Measurements from ENCODE around the gene ACTMAP. TPM values are rescaled to one million over a fixed set of nuclear protein-coding genes. Genes with fewer than 3 reads are reported as not detected.

Gene ACTMAP
- total and polyA plus RNA-seq, 5 donors from 2014 or later: 2.1 to 5.5 (median 3.1) TPM

GRCh38 chr19:40758491-40758890, 8.2 kb upstream of the ACTMAP start:
- Mint-ChIP-seq H3K27me3 (no peaks in the 10 kb centered on the region), H3K4me1 (peaks cover 12 to 56% (median 28%) of the 10 kb centered on the region in 4 donors), H3K9me3 (no peaks in the 10 kb centered on the region), H3K4me3 (no peak overlapping the region), H3K27ac (peak overlapping the region in 1 of 3 donors; percentile 41), H3K36me3 (peaks cover 49% of the 10 kb centered on the region)
- H3K4me1 ChIP-seq (ENCODE audit: control insufficient read depth, insufficient read depth, low read length, poor library complexity, severe bottlenecking): peaks cover 38% of the 10 kb centered on the region
- H3K36me3 ChIP-seq (ENCODE audit: control insufficient read depth, insufficient read depth, low read length): peaks cover 68% of the 10 kb centered on the region
- DNase-seq (no peak), ATAC-seq (ENCODE audit: low read depth in 2 of 2) (no peak)
- no peaks in the 10 kb centered on the region for H3K9me3 ChIP-seq (ENCODE audit: control insufficient read depth in 2 of 2, low read length in 2 of 2)
- H3K27ac ChIP-seq (ENCODE audit: insufficient read depth, low read length, poor library complexity, severe bottlenecking): no peak overlapping the region
- no peaks in the 10 kb centered on the region for H3K27me3 ChIP-seq (ENCODE audit: control insufficient read depth, insufficient read depth, low read length)
- no peak overlapping the region for H3K4me3 ChIP-seq (ENCODE audit: low read depth, low read length)

DNA sequence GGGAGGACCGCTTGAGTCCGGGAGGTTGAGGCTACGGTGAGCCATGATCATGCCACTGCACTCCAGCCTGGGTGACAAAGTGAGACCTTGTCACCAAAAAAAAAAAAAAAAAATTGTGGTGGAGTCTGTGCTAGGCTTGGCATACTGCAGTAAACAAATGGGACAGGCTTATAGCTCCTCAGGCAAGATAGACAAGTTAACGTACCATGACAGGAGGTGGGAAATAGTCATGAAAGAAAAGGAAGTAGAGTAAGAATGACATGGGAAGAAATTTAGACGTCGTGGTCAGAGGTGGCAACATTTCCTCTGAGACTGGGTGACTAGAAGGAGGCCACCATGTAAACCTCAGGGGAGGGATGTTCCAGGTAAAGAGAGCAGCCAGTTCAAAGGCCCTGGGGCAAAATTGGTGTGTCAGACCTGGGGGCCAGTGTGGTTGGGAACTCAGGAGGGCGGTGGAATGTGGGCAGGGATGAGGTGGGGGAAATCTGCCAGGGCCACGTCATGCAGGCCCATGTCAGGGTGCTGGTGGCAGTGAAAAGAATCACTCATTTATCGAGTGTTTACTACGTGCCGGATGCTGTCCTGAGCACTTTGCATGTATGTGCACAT, 6.3 kb upstream of the ACTMAP start:
- no peak overlapping the region for H3K27ac ChIP-seq (ENCODE audit: insufficient read depth, low read length, poor library complexity, severe bottlenecking)
- no peaks in the 10 kb centered on the region for H3K27me3 ChIP-seq (ENCODE audit: control insufficient read depth, insufficient read depth, low read length)
- peaks cover 57% of the 10 kb centered on the region for H3K4me1 ChIP-seq (ENCODE audit: control insufficient read depth, insufficient read depth, low read length, poor library complexity, severe bottlenecking)
- no peak for DNase-seq
- H3K4me3 ChIP-seq (ENCODE audit: low read depth, low read length): peak overlapping the region; percentile 4
- H3K4me1 Mint-ChIP-seq: peaks cover 16 to 65% (median 35%) of the 10 kb centered on the region in 4 donors
- ATAC-seq (ENCODE audit: low read depth in 2 of 2): no peak
- H3K9me3 ChIP-seq (ENCODE audit: control insufficient read depth in 2 of 2, low read length in 2 of 2): no peaks in the 10 kb centered on the region
- peaks cover 39% of the 10 kb centered on the region for H3K36me3 Mint-ChIP-seq
- peaks cover 49% of the 10 kb centered on the region for H3K36me3 ChIP-seq (ENCODE audit: control insufficient read depth, insufficient read depth, low read length)
- no peaks in the 10 kb centered on the region for H3K9me3 Mint-ChIP-seq
- peak overlapping the region in 2 of 3 donors; percentile 62 to 88 for H3K27ac Mint-ChIP-seq
- H3K4me3 Mint-ChIP-seq: peak overlapping the region in 3 of 4 donors; percentile 59 to 88 (median 70)
- H3K27me3 Mint-ChIP-seq: no peaks in the 10 kb centered on the region

DNA sequence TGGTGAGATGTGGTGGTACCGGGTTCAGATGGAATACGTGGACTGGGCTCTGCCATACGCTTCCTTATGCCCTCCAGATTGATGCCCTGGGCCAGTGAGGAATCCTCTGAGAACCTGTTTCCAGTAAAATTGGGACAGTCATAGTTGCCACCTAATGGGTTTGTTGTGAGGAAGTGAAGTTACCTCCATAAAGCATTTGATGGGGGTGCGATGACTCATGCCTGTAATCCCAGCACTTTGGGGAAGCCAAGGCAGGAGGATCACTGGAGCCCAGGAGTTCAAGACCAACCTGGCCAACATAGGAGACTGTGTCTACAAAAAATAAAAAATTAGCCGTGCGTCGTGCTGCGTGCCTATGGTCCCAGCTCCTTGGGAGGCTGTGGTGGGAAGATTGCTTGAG, 5.5 kb upstream of the ACTMAP start:
- ATAC-seq (ENCODE audit: low read depth in 2 of 2): no peak
- Histone ChIP-seq H3K4me1 (ENCODE audit: control insufficient read depth, insufficient read depth, low read length, poor library complexity, severe bottlenecking) (peaks cover 63% of the 10 kb centered on the region), H3K27ac (ENCODE audit: insufficient read depth, low read length, poor library complexity, severe bottlenecking) (no peak overlapping the region), H3K36me3 (ENCODE audit: control insufficient read depth, insufficient read depth, low read length) (peaks cover 41% of the 10 kb centered on the region), H3K9me3 (ENCODE audit: control insufficient read depth in 2 of 2, low read length in 2 of 2) (no peaks in the 10 kb centered on the region), H3K4me3 (ENCODE audit: low read depth, low read length) (peak overlapping the region; percentile 81), H3K27me3 (ENCODE audit: control insufficient read depth, insufficient read depth, low read length) (no peaks in the 10 kb centered on the region)
- Mint-ChIP-seq H3K9me3 (no peaks in the 10 kb centered on the region), H3K27ac (peak overlapping the region; percentile 62 to 80 (median 67)), H3K4me1 (peaks cover 16 to 69% (median 35%) of the 10 kb centered on the region in 4 donors), H3K27me3 (no peaks in the 10 kb centered on the region), H3K36me3 (peaks cover 35% of the 10 kb centered on the region), H3K4me3 (peak overlapping the region; percentile 70 to 91 (median 86))
- DNase-seq: no peak

GRCh38 chr19:40755248-40755624, 5.0 kb upstream of the ACTMAP start:
- ATAC-seq (ENCODE audit: low read depth in 2 of 2) (no peak), DNase-seq (no peak)
- peaks cover 63% of the 10 kb centered on the region for H3K4me1 ChIP-seq (ENCODE audit: control insufficient read depth, insufficient read depth, low read length, poor library complexity, severe bottlenecking)
- peaks cover 35% of the 10 kb centered on the region for H3K36me3 ChIP-seq (ENCODE audit: control insufficient read depth, insufficient read depth, low read length)
- H3K27ac ChIP-seq (ENCODE audit: insufficient read depth, low read length, poor library complexity, severe bottlenecking): peak overlapping the region; percentile 52
- Mint-ChIP-seq H3K36me3 (peaks cover 31% of the 10 kb centered on the region), H3K4me3 (peak overlapping the region; percentile 82 to 96 (median 91)), H3K27me3 (no peaks in the 10 kb centered on the region), H3K27ac (peak overlapping the region in 2 of 3 donors; percentile 62 to 67), H3K4me1 (peaks cover 16 to 68% (median 36%) of the 10 kb centered on the region in 4 donors), H3K9me3 (no peaks in the 10 kb centered on the region)
- peak overlapping the region; percentile 81 for H3K4me3 ChIP-seq (ENCODE audit: low read depth, low read length)
- H3K9me3 ChIP-seq (ENCODE audit: control insufficient read depth in 2 of 2, low read length in 2 of 2): no peaks in the 10 kb centered on the region
- no peaks in the 10 kb centered on the region for H3K27me3 ChIP-seq (ENCODE audit: control insufficient read depth, insufficient read depth, low read length)

DNA sequence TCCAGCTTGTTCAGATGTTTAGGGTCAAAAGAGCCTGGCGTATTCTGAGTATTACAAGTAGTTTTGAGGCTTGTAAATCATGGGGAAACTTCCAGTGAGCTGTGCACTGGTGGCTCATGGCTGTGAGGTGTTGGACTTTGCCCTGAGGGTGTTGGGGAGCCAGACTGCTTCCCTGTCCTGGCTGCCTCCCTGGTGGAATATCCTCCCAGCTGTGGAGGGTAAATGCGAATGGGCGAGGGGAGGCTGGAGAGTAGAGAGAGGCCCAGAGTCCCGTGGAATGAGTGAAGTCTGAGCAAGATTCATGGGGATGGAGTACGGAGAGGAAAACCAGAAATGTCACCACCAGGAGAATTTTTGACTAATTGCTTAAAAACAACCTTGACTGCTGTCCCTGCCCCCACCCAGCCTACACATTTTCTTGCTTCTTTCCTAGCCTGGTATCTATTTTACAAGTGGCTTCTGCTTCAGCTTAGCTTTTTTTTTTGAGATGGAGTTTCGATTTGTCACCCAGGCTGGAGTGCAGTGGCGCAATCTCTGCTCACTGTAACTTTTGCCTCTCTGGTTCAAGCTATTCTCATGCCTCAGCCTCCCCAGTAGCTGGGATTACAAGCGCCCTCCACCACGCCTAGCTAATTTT, 4.5 kb upstream of the ACTMAP start:
- Histone ChIP-seq H3K36me3 (ENCODE audit: control insufficient read depth, insufficient read depth, low read length) (peaks cover 30% of the 10 kb centered on the region), H3K4me3 (ENCODE audit: low read depth, low read length) (peak overlapping the region; percentile 81), H3K4me1 (ENCODE audit: control insufficient read depth, insufficient read depth, low read length, poor library complexity, severe bottlenecking) (peaks cover 68% of the 10 kb centered on the region), H3K27me3 (ENCODE audit: control insufficient read depth, insufficient read depth, low read length) (no peaks in the 10 kb centered on the region), H3K27ac (ENCODE audit: insufficient read depth, low read length, poor library complexity, severe bottlenecking) (peak overlapping the region; percentile 52), H3K9me3 (ENCODE audit: control insufficient read depth in 2 of 2, low read length in 2 of 2) (no peaks in the 10 kb centered on the region)
- ATAC-seq (ENCODE audit: low read depth in 2 of 2) (no peak), DNase-seq (peak in 2 of 3 donors; percentile 8 to 64)
- peaks cover 27% of the 10 kb centered on the region for H3K36me3 Mint-ChIP-seq
- H3K27ac Mint-ChIP-seq: peak overlapping the region; percentile 62 to 96 (median 88)
- peak overlapping the region; percentile 82 to 96 (median 91) for H3K4me3 Mint-ChIP-seq
- H3K9me3 Mint-ChIP-seq: no peaks in the 10 kb centered on the region
- no peaks in the 10 kb centered on the region for H3K27me3 Mint-ChIP-seq
- H3K4me1 Mint-ChIP-seq: peaks cover 14 to 70% (median 38%) of the 10 kb centered on the region in 4 donors

- H3K9me3 Mint-ChIP-seq: no peaks in the 10 kb centered on the region
- peak overlapping the region; percentile 93 for H3K27ac ChIP-seq (ENCODE audit: insufficient read depth, low read length, poor library complexity, severe bottlenecking)
- H3K27ac Mint-ChIP-seq: peak overlapping the region; percentile 91 to 99 (median 98)
- H3K4me1 ChIP-seq (ENCODE audit: control insufficient read depth, insufficient read depth, low read length, poor library complexity, severe bottlenecking): peaks cover 71% of the 10 kb centered on the region
- H3K27me3 Mint-ChIP-seq: no peaks in the 10 kb centered on the region
- H3K36me3 Mint-ChIP-seq: peaks cover 20% of the 10 kb centered on the region
- no peaks in the 10 kb centered on the region for H3K9me3 ChIP-seq (ENCODE audit: control insufficient read depth in 2 of 2, low read length in 2 of 2)
- DNase-seq: peak in 1 of 3 donors; percentile 33
- H3K4me1 Mint-ChIP-seq: peaks cover 11 to 65% (median 35%) of the 10 kb centered on the region in 4 donors
- no peaks in the 10 kb centered on the region for H3K27me3 ChIP-seq (ENCODE audit: control insufficient read depth, insufficient read depth, low read length)
- peaks cover 13% of the 10 kb centered on the region for H3K36me3 ChIP-seq (ENCODE audit: control insufficient read depth, insufficient read depth, low read length)
- no peak for ATAC-seq (ENCODE audit: low read depth in 2 of 2)
- H3K4me3 ChIP-seq (ENCODE audit: low read depth, low read length): peak overlapping the region; percentile 98
- peak overlapping the region; percentile 89 to 99 (median 98) for H3K4me3 Mint-ChIP-seq
Observed at GRCh38 chr19:40752257-40752781, 2.0 kb upstream of the ACTMAP start.

GRCh38 chr19:40750874-40751537, 729 bp upstream of the ACTMAP start, which contains the start of gene SNRPA:
Gene SNRPA, plus strand, starts transcription at chr19:40751203. Its CDS starts 206 bp downstream, at chr19:40751409.
- Histone ChIP-seq H3K4me3 (ENCODE audit: low read depth, low read length) (peak within 1 kb of the TSS; percentile 98), H3K27me3 (ENCODE audit: control insufficient read depth, insufficient read depth, low read length) (no peaks in the 10 kb centered on the region), H3K9me3 (ENCODE audit: control insufficient read depth in 2 of 2, low read length in 2 of 2) (no peaks in the 10 kb centered on the region), H3K4me1 (ENCODE audit: control insufficient read depth, insufficient read depth, low read length, poor library complexity, severe bottlenecking) (peaks cover 58% of the 10 kb centered on the region), H3K36me3 (ENCODE audit: control insufficient read depth, insufficient read depth, low read length) (peaks cover 2% of the 10 kb centered on the region), H3K27ac (ENCODE audit: insufficient read depth, low read length, poor library complexity, severe bottlenecking) (peak within 1 kb of the TSS; percentile 93)
- Mint-ChIP-seq H3K27ac (peak within 1 kb of the TSS; percentile 98 to 99 (median 99)), H3K27me3 (no peaks in the 10 kb centered on the region), H3K4me1 (peaks cover 4 to 52% (median 28%) of the 10 kb centered on the region in 4 donors), H3K36me3 (peaks cover 13% of the 10 kb centered on the region), H3K4me3 (peak within 1 kb of the TSS; percentile 89 to 99 (median 98)), H3K9me3 (no peaks in the 10 kb centered on the region)
- DNase-seq (peak; percentile 94 to 99 (median 99)), ATAC-seq (ENCODE audit: low read depth in 2 of 2) (peak; percentile 65)
